SK-N-SH (cell line): ENCODE data around the gene CACNA1F. TPM values are rescaled to one million over a fixed set of nuclear protein-coding genes. Genes with fewer than 3 reads are reported as not detected.

Experiments
- CTCF ChIA-PET: fragments of 300-600, 350-600 bp; formaldehyde crosslinking; extraction: SDS; loops from one replicate; lab custom pipeline; 2021; lab: Yijun Ruan, JAX
- POLR2A ChIA-PET: fragments of 350-600 bp; sonication (Branson Sonifier 250); formaldehyde crosslinking; extraction: SDS; loops from one replicate; lab custom pipeline; 2020; ENCODE audit warnings: antibody characterized with exemption, inconsistent platforms; lab: Yijun Ruan, JAX
- DNase-seq: peaks from one replicate; pipeline ENCODE4 v3.0.0; 2012
- H2AFZ ChIP-seq: fragments of 200-600 bp; sonication (generic); 2 replicates; pipeline ENCODE4 v1.8.1; 2016; ENCODE audit warnings: antibody characterized with exemption, mild to moderate bottlenecking, low read depth
- H3F3A ChIP-seq: fragments of 200-600 bp; sonication (generic); replicated peaks from 2 replicates; pipeline ENCODE3; 2016; ENCODE audit warnings: antibody characterized with exemption, mild to moderate bottlenecking; ENCODE audit not compliant: insufficient read depth
- H3K27ac ChIP-seq, 2 experiments: fragments of 200-500 bp in 1 of 2; fragments of 200-600 bp in 1 of 2; sonication (Bioruptor generic) in 1 of 2; sonication (generic), shearing (Covaris generic) in 1 of 2; 2 replicates each; pipeline versions ENCODE4 v1.5.1 to v1.6.1; 2014 to 2016; ENCODE audit warnings: low read depth in 2 of 2, inconsistent platforms in 1 of 2, low read length in 1 of 2, mild to moderate bottlenecking in 1 of 2, mixed read lengths in 1 of 2
- H3K27me3 ChIP-seq: fragments of 200-600 bp; sonication (generic), shearing (Covaris generic); 2 replicates; pipeline ENCODE4 v1.6.1; 2016; ENCODE audit warnings: mixed run types; ENCODE audit not compliant: insufficient read depth
- H3K36me3 ChIP-seq, 2 experiments: fragments of 200-500 bp in 1 of 2; fragments of 200-600 bp in 1 of 2; sonication (Bioruptor generic) in 1 of 2; sonication (generic) in 1 of 2; replicated peaks in 1 of 2; 2 replicates each; pipeline versions ENCODE3 to v1.5.1; 2014 to 2016; ENCODE audit warnings: low read length in 1 of 2, mild to moderate bottlenecking in 1 of 2; ENCODE audit not compliant: insufficient read depth in 2 of 2, control insufficient read depth in 1 of 2
- H3K4me1 ChIP-seq, 2 experiments: fragments of 200-500 bp in 1 of 2; fragments of 200-600 bp in 1 of 2; sonication (Bioruptor generic) in 1 of 2; sonication (generic), shearing (Covaris generic) in 1 of 2; 2 replicates each; pipeline versions ENCODE4 v1.5.1 to v1.6.1; 2014 to 2016; ENCODE audit warnings: low read depth in 1 of 2, low read length in 1 of 2, mixed run types in 1 of 2; ENCODE audit not compliant: insufficient read depth in 2 of 2, control insufficient read depth in 1 of 2
- H3K4me2 ChIP-seq: fragments of 200-600 bp; sonication (generic), shearing (Covaris generic); 2 replicates; pipeline ENCODE4 v1.6.1; 2017; ENCODE audit warnings: mixed run types
- H3K4me3 ChIP-seq, 2 experiments: fragments of 200-500 bp in 1 of 2; fragments of 200-600 bp in 1 of 2; sonication (Bioruptor generic) in 1 of 2; sonication (generic), shearing (Covaris generic) in 1 of 2; 2 replicates each; pipeline versions ENCODE4 v1.5.1 to v1.8.1; 2014 to 2016; ENCODE audit warnings: low read depth in 2 of 2, inconsistent platforms in 1 of 2, low read length in 1 of 2, mild to moderate bottlenecking in 1 of 2, mixed read lengths in 1 of 2, moderate library complexity in 1 of 2
- H3K79me2 ChIP-seq: fragments of 200-600 bp; sonication (generic); 2 replicates; pipeline ENCODE4 v1.8.1; 2017; ENCODE audit warnings: mild to moderate bottlenecking; ENCODE audit not compliant: insufficient read depth
- H3K9ac ChIP-seq: fragments of 200-600 bp; sonication (generic); 2 replicates; pipeline ENCODE4 v1.6.1; 2017; ENCODE audit warnings: mixed run types
- H3K9me2 ChIP-seq: fragments of 200-600 bp; sonication (generic); 2 replicates; pipeline ENCODE4 v1.6.1; 2017; ENCODE audit warnings: mixed run types
- H3K9me3 ChIP-seq: fragments of 200-600 bp; sonication (generic); 2 replicates; pipeline ENCODE4 v1.6.1; 2017; ENCODE audit warnings: mixed run types, mild to moderate bottlenecking, moderate library complexity
- H4K20me1 ChIP-seq: fragments of 200-600 bp; sonication (generic); 2 replicates; pipeline ENCODE4 v1.6.1; 2017; ENCODE audit warnings: mild to moderate bottlenecking, mixed run types; ENCODE audit not compliant: insufficient read depth
- EZH2phosphoT487 ChIP-seq: fragments of 200-600 bp; sonication (generic); IDR thresholded peaks from 2 replicates; pipeline ENCODE4 v1.6.1; 2017; ENCODE audit warnings: low read depth, mixed run types, mild to moderate bottlenecking, antibody characterized with exemption, moderate library complexity, borderline replicate concordance
- FOSL2 ChIP-seq: IDR thresholded peaks from 2 replicates; pipeline ENCODE4 v1.4.0; 2012; ENCODE audit warnings: low read depth, mild to moderate bottlenecking, moderate library complexity, borderline replicate concordance
- GATA2 ChIP-seq: sonication (generic); formaldehyde crosslinking; IDR thresholded peaks from 2 replicates; pipeline ENCODE4 v1.5.0; 2020; ENCODE audit warnings: mild to moderate bottlenecking, missing genetic modification reagents
- MAX ChIP-seq: IDR thresholded peaks from 2 replicates; pipeline ENCODE4 v1.4.0; 2012; ENCODE audit warnings: low read depth
- POLR2AphosphoS5 ChIP-seq: IDR thresholded peaks from 2 replicates; pipeline ENCODE4 v1.6.1; 2012; ENCODE audit warnings: low read depth, low read length
- RCOR1 ChIP-seq: fragments of 150-350 bp; IDR thresholded peaks from 2 replicates; pipeline ENCODE4 v1.6.1; 2017; ENCODE audit warnings: antibody characterized with exemption, low read length
- REST ChIP-seq: IDR thresholded peaks from 2 replicates; pipeline ENCODE4 v1.6.1; 2012; ENCODE audit warnings: mild to moderate bottlenecking, low read depth, low read length, moderate library complexity
- RFX5 ChIP-seq: IDR thresholded peaks from 2 replicates; pipeline ENCODE4 v1.6.1; 2012; ENCODE audit warnings: mild to moderate bottlenecking, improper control_type of control experiment, low read length
- SIN3A ChIP-seq: IDR thresholded peaks from 2 replicates; pipeline ENCODE4 v1.6.1; 2012; ENCODE audit warnings: low read depth, mild to moderate bottlenecking, low read length, moderate library complexity, borderline replicate concordance
- SMC3 ChIP-seq: IDR thresholded peaks from 2 replicates; pipeline ENCODE4 v1.6.1; 2012; ENCODE audit warnings: low read depth, low read length, improper control_type of control experiment
- TAF1 ChIP-seq: IDR thresholded peaks from 2 replicates; pipeline ENCODE4 v1.6.1; 2012; ENCODE audit warnings: low read depth, mild to moderate bottlenecking, low read length, moderate library complexity, borderline replicate concordance
- USF2 ChIP-seq: fragments of 150-350 bp; IDR thresholded peaks from 2 replicates; pipeline ENCODE4 v1.6.1; 2017; ENCODE audit warnings: antibody characterized with exemption, low read length, low read depth, borderline replicate concordance
- YY1 ChIP-seq: IDR thresholded peaks from 2 replicates; pipeline ENCODE4 v1.4.0; 2012; ENCODE audit warnings: low read depth, mild to moderate bottlenecking
- ZBTB33 ChIP-seq: IDR thresholded peaks from 2 replicates; pipeline ENCODE4 v1.4.0; 2012; ENCODE audit warnings: low read depth, borderline replicate concordance
- WGBS: methylation state at CpG from one replicate; pipeline ENCODE4 v1.1.6; 2017; ENCODE audit warnings: low lambda C conversion rate; 5-methylcytosine and 5-hydroxymethylcytosine counted together
- polyA plus RNA-seq, 3 experiments: library from polyadenylated mRNA; depleted of rRNA; stranded (reverse); fragments of >200 nt; gene quantifications; 2 replicates each; pipeline ENCODE4 v1.2.3, GENCODE V29; 2012

Gene CACNA1F
- polyA plus RNA-seq (2012; rRNA removed): not detected in 2 replicates
- polyA plus RNA-seq (2012; cell fraction: cytosol; rRNA removed): not detected in 2 replicates
- not detected in 2 replicates for polyA plus RNA-seq (2012; cell fraction: nucleus; rRNA removed)

- WGBS: 40% methylated on average over 9 of the region's 9 CpGs
Observed at GRCh38 chrX:49233176-49233575, at the start of gene CACNA1F. CACNA1F (minus strand) TSS chrX:49233340; CDS start chrX:49233309, 31 bp downstream.

GRCh38 chrX:49282647-49283011, 49.5 kb upstream of the CACNA1F start:
- Histone ChIP-seq H3K36me3 (no peaks in the 10 kb centered on the region), H2AFZ (no peak overlapping the region), H3K4me1 (no peaks in the 10 kb centered on the region; a peak in 1 of 4 replicates), H3K9ac (no peak overlapping the region), H3K27ac (no peak overlapping the region), H3K4me2 (no peak overlapping the region), H3F3A (no peaks in the 10 kb centered on the region), H3K4me3 (no peak overlapping the region), H3K27me3 (no peaks in the 10 kb centered on the region; the same call in 1 of the 2 replicates), H3K79me2 (no peaks in the 10 kb centered on the region), H3K9me3 (no peaks in the 10 kb centered on the region), H4K20me1 (0 out of 2 replicates have a peak, but pooled peaks cover 6% of the 10 kb centered on the region), H3K9me2 (no peaks in the 10 kb centered on the region)
- ChIA-PET CTCF (interaction anchor here (0.6 kb wide), 1 partner anchor 90 kb away, joined by 4 read pairs; no protein-coding TSS in a partner anchor), POLR2A (interaction anchor here (1.1 kb wide), 1 partner anchor 93 kb away, joined by 3 read pairs; no protein-coding TSS in a partner anchor)
- peak; percentile 61 for DNase-seq
- 30% methylated on average over 11 of the region's 11 CpGs for WGBS
- TF ChIP-seq USF2 (no peak), REST (no peak), FOSL2 (no peak), RFX5 (peak; percentile 79), GATA2 (CRISPR knock-in tag) (no peak), MAX (no peak)

More at GRCh38 chrX:49233176-49233575, at the start of gene CACNA1F:
- Histone ChIP-seq H3K4me1 (no peaks in the 10 kb centered on the region), H3K9ac (no peak within 1 kb of the TSS)
- TF ChIP-seq POLR2AphosphoS5 (no peak), SMC3 (no peak), EZH2phosphoT487 (no peak), TAF1 (no peak), RCOR1 (no peak), ZBTB33 (no peak), USF2 (no peak), FOSL2 (no peak), GATA2 (CRISPR knock-in tag) (no peak), SIN3A (no peak), MAX (no peak), YY1 (no peak)
- TF ChIP-seq, all 33 proteins: peak for 0
- DNase-seq: no peak
- Histone ChIP-seq H3K4me3 (no peak within 1 kb of the TSS), H3K27me3 (no peaks in the 10 kb centered on the region; the same call in 1 of the 2 replicates), H3K4me2 (no peak within 1 kb of the TSS), H4K20me1 (no peaks in the 10 kb centered on the region), H2AFZ (no peak within 1 kb of the TSS), H3K9me2 (no peaks in the 10 kb centered on the region), H3K27ac (no peak within 1 kb of the TSS), H3K9me3 (no peaks in the 10 kb centered on the region), H3F3A (no peaks in the 10 kb centered on the region), H3K36me3 (no peaks in the 10 kb centered on the region), H3K79me2 (no peaks in the 10 kb centered on the region)
- POLR2A ChIA-PET: no interaction called here
- CTCF ChIA-PET: no interaction called here
